Erythroblast (primary cell): ENCODE measurements around the gene KIAA0513.

Experiments used
- GATA1 ChIP-seq: IDR thresholded peaks from 2 replicates; pipeline ENCODE4 v1.6.1; 2011; ENCODE audit warnings: low read depth, mild to moderate bottlenecking, control low read depth, low read length, moderate library complexity
- POLR2A ChIP-seq: IDR thresholded peaks from 2 replicates; pipeline ENCODE4 v1.6.1; 2011; ENCODE audit warnings: mild to moderate bottlenecking, low read length

DNA sequence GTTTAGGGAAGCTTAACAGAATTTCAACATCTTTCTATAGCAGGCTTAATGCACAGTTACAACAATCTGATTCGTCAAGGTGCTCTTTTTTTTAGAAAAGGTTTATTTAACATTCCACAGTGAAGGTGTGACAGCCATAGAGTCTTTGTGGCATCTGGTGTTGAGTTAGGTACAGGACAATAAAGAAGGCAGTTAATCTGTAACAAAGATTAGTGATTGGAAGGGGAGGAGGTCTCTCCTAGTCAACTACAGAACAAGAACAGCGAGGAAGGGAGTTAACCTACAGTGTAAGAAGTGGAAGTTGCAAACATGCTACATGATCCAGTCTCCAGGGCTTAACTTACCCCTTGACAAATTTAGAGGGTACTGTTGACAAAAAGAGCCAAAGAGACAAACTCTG, 13.3 kb upstream of the KIAA0513 start:
- TF ChIP-seq POLR2A (no peak), GATA1 (no peak)
